ENCODE data around the gene FOXC1. TPM values are rescaled to one million over a fixed set of nuclear protein-coding genes. Genes with fewer than 3 reads are reported as not detected.
A peak's percentile ranks its signal among the peaks of the same experiment; 100 is the strongest.

The FOXC1 gene
- total and polyA plus RNA-seq, 2 of the 13 experiments (the other 11 are each of a cell fraction or from before 2014, with no cell fraction given), result 0.44 to 0.55 TPM

DNA sequence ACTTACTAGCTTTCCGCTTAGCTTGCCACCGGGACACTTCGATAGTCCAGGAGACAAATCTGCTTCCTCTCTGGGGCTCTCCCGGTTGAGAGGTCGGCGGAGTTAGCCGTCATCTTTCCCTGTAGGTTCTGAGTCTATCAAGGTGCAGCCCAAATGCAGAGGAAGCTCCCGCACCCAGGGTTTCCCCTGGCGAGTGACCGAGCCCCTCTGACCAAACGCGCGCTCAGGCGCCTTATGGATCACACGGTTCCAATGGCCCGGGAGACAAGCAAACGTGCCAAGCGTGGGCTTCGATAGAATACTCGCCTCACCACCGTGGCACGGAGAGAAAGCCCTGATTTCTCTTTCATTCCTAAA is 15.8 kb upstream of the FOXC1 start (continued):
- TF ChIP-seq, protein P1, sequence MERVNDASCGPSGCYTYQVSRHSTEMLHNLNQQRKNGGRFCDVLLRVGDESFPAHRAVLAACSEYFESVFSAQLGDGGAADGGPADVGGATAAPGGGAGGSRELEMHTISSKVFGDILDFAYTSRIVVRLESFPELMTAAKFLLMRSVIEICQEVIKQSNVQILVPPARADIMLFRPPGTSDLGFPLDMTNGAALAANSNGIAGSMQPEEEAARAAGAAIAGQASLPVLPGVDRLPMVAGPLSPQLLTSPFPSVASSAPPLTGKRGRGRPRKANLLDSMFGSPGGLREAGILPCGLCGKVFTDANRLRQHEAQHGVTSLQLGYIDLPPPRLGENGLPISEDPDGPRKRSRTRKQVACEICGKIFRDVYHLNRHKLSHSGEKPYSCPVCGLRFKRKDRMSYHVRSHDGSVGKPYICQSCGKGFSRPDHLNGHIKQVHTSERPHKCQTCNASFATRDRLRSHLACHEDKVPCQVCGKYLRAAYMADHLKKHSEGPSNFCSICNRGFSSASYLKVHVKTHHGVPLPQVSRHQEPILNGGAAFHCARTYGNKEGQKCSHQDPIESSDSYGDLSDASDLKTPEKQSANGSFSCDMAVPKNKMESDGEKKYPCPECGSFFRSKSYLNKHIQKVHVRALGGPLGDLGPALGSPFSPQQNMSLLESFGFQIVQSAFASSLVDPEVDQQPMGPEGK (CRISPR knock-in tag; IDR thresholded peaks at IDR 0.05), result no peak
- TF ChIP-seq CENPX (CRISPR knock-in tag; IDR thresholded peaks at IDR 0.05) (no peak), ARHGAP35 (CRISPR knock-in tag; IDR thresholded peaks at IDR 0.05; ENCODE audit: borderline replicate concordance) (no peak), RBAK (CRISPR knock-in tag; IDR thresholded peaks at IDR 0.05) (no peak), ZNF598 (CRISPR knock-in tag; IDR thresholded peaks at IDR 0.05; ENCODE audit: borderline replicate concordance) (no peak), ZNF616 (CRISPR knock-in tag; IDR thresholded peaks at IDR 0.05; ENCODE audit: low read depth) (no peak), RELA (CRISPR knock-in tag; IDR thresholded peaks at IDR 0.05) (no peak), NFATC3 (CRISPR knock-in tag; IDR thresholded peaks at IDR 0.05) (no peak), KDM5B (CRISPR knock-in tag; IDR thresholded peaks at IDR 0.05; ENCODE audit: borderline replicate concordance) (no peak)

GRCh38 chr6:1594445-1595200 is 15.1 kb upstream of the FOXC1 start:
- Histone ChIP-seq H3K4me3 (replicated peaks in 1 of 3; ENCODE audit: insufficient read depth in 1 of 3, low read depth in 2 of 3, low read length in 3 of 3) (peak overlapping the region in 2 of 3 experiments; percentile 10 to 12; a peak in 2 of 6 replicates), H3K9me3 (ENCODE audit: low read length) (no peaks in the 10 kb centered on the region), H3K27me3 (ENCODE audit: control insufficient read depth in 1 of 2, insufficient read depth in 2 of 2, low read length in 2 of 2) (peaks cover 11 to 68% of the 10 kb centered on the region in 2 experiments; a peak in 4 of 5 replicates), H2AFZ (ENCODE audit: low read length) (no peak overlapping the region), H3K4me2 (ENCODE audit: low read depth, low read length) (peak overlapping the region; percentile 47), H3K27ac (ENCODE audit: extremely low read length, insufficient read depth, low read length) (no peak overlapping the region), H3K9ac (ENCODE audit: insufficient read depth, low read depth, low read length) (no peak overlapping the region), H3K79me2 (ENCODE audit: insufficient read depth, low read length) (no peaks in the 10 kb centered on the region), H4K20me1 (ENCODE audit: insufficient read depth, low read length) (no peaks in the 10 kb centered on the region), H3K36me3 (replicated peaks in 1 of 2; ENCODE audit: control insufficient read depth in 1 of 2, insufficient read depth in 2 of 2, low read length in 2 of 2) (no peaks in the 10 kb centered on the region), H3K4me1 (ENCODE audit: insufficient read depth, low read length) (peaks cover 44% of the 10 kb centered on the region)
- WGBS (ENCODE audit: low lambda C conversion rate), result 32% methylated on average over 24 of the region's 33 CpGs
- no peak for FAIRE-seq
- BruUV-seq (replicated peaks), result no TSS peak
- POLR2A ChIA-PET, result no interaction called here
- peak; percentile 16 for ATAC-seq
- CTCF ChIA-PET (ENCODE audit: low intra/inter-chr PET ratio, low total read pairs), result no interaction called here
- no peak for TF ChIP-seq TOPORS (CRISPR knock-in tag; IDR thresholded peaks at IDR 0.05)
- TF ChIP-seq, protein P1 (CRISPR knock-in tag; IDR thresholded peaks at IDR 0.05), result peak; percentile 26; the same call in 1 of the 2 replicates
- in situ Hi-C loops (cut with HindIII; ENCODE audit: extremely low pct_ligation_motif_present, low pct_unique_long_range_greater_than_20kb) (loop anchor here (5.0 kb wide), 4 partner anchors 613 to 1153 kb away; no protein-coding TSS in a partner anchor), intact Hi-C loops (cut with micrococcal nuclease; ENCODE audit: unreplicated experiment) (loop anchor here (5.0 to 10.0 kb wide), 3 partner anchors 1103 to 1460 kb away; no protein-coding TSS in a partner anchor)
- no peak for DNase-seq (ENCODE audit: low spot score)

All from HepG2 (cell line).